DMS 273 treated with DMSO at 0.1 percent for 48 hours (cell line): ENCODE measurements around the gene SOX6.

ENCODE experiments used
- DNase-seq: peaks from one replicate; lab custom pipeline; 2025; lab: John Stamatoyannopoulos, UW

SOX6 gene

GRCh38 chr11:15963266-15963665, 393.1 kb downstream of the SOX6 start:
- DNase-seq, result no peak

GRCh38 chr11:15958910-15959309, 397.4 kb downstream of the SOX6 start:
- no peak for DNase-seq

GRCh38 chr11:15957234-15957633, 399.1 kb downstream of the SOX6 start:
- no peak for DNase-seq

- DNase-seq, result no peak
These were observed 400.0 kb downstream of the SOX6 start for GRCh38 chr11:15956302-15956701.

GRCh38 chr11:15955595-15955994, 400.8 kb downstream of the SOX6 start:
- DNase-seq, result no peak

GRCh38 chr11:15947681-15948648, 408.4 kb downstream of the SOX6 start:
- DNase-seq, result no peak

- DNase-seq, result no peak
These were observed 410.6 kb downstream of the SOX6 start for GRCh38 chr11:15945726-15946125.

GRCh38 chr11:15944460-15944859, 411.9 kb downstream of the SOX6 start:
- no peak for DNase-seq

- no peak for DNase-seq
These were observed 412.7 kb downstream of the SOX6 start for GRCh38 chr11:15943418-15944197.

- DNase-seq, result no peak
These were observed 413.4 kb downstream of the SOX6 start for GRCh38 chr11:15942936-15943335.

GRCh38 chr11:15942126-15942525, 414.2 kb downstream of the SOX6 start:
- no peak for DNase-seq

GRCh38 chr11:15941206-15941770, 415.1 kb downstream of the SOX6 start:
- no peak for DNase-seq

- no peak for DNase-seq
These were observed 415.7 kb downstream of the SOX6 start for GRCh38 chr11:15940462-15941205.

GRCh38 chr11:15938983-15939382, 417.4 kb downstream of the SOX6 start:
- no peak for DNase-seq

- DNase-seq, result no peak
These were observed 418.2 kb downstream of the SOX6 start for GRCh38 chr11:15938121-15938611.

- DNase-seq, result no peak
These were observed 418.7 kb downstream of the SOX6 start for GRCh38 chr11:15937601-15938120.

GRCh38 chr11:15936011-15936410, 420.3 kb downstream of the SOX6 start:
- no peak for DNase-seq

GRCh38 chr11:15935373-15935772, 421.0 kb downstream of the SOX6 start:
- DNase-seq, result no peak

GRCh38 chr11:15933886-15934625, 422.3 kb downstream of the SOX6 start:
- no peak for DNase-seq

GRCh38 chr11:15932417-15932816, 423.9 kb downstream of the SOX6 start:
- DNase-seq, result no peak

GRCh38 chr11:15931497-15931896, 424.8 kb downstream of the SOX6 start:
- no peak for DNase-seq
